GM19099 (cell line): ENCODE data around the gene CHST4.

Source experiments
- POLR2A ChIP-seq: IDR thresholded peaks from 3 replicates; pipeline ENCODE4 v1.6.1; 2011; ENCODE audit warnings: low read depth; ENCODE audit not compliant: insufficient read length; ENCODE audit errors: extremely low read depth

Gene CHST4

DNA sequence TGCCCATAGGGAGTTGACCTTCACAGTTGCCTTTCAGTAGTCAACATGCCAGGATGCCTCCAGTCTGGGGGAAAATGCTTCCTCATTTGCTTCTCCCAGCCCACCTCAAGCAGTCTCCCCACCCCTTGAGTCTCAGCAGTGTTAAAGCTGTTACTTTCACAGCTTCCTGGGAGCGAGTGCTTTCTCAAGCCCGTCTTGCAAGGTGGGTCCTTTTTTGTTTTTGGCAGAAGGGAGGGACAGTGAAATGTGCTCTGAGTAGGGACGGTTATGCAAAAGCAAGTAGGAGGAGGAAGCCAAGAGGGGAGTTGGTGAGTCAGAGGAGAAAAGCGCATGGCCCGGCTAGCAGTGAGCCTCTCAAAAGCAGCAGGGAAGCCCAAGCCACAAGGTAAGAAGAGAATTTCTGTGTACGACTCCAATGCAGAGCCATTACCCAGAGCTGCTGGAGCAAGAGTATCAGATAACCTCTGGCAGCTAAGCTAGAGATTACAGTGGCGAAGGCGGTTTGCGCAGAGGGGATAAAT is at the start of gene CHST4:
CHST4 (plus strand) TSS at position 316 of the 521 bp plus-strand sequence. CDS start 10,252 bp downstream, outside the sequence.
- no peak for TF ChIP-seq POLR2A

DNA sequence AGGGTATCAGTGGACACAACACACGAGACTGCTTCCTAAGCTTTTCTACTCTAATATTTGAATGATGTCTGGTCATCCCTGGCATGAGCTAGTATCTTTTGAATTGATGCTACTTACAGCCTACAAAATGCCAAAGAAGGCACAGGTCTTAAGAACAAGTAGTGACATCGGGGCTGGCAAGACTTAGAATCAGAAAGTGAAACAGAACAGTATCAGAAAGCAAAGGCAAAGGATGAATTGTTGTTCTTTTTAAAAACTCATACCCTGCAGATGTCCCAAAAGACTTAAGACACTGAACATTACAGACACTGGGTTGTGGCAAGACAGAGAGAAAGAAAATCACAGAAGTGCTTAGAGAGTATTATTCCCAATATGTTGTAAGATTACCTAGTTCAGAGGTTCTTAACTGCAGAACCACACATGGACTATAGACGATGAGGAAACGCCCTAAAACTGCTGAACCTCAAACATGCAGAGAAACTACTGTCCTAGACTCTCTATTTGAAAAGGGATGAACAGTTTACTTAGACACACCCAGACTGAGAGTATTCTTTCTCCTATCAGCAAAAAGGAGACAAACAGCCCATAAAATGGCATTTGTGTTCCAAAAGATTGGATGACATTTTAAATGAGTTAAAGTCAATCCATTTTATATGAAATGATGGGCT is 49.6 kb upstream of the CHST4 start:
- no peak for TF ChIP-seq POLR2A

DNA sequence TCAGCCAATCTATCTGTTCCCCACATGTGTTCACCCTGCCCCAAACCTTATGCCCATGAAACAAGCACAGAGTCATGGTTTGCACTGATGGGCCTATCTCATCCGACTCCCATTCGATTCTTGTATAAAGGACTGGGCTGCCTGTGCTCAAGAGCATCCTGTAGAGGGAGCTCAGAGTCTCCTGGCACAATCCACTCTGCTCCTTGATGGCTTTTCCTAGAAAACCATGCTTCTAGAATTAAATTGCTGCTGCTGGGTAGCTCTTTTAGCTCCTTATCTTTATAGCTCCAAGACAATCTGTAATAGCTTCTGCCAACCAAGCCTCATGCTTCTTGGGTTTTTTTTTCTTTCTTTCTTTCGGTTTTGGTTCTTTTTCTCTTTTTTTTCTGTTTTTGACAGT is 46.8 kb upstream of the CHST4 start:
- TF ChIP-seq POLR2A: no peak

DNA sequence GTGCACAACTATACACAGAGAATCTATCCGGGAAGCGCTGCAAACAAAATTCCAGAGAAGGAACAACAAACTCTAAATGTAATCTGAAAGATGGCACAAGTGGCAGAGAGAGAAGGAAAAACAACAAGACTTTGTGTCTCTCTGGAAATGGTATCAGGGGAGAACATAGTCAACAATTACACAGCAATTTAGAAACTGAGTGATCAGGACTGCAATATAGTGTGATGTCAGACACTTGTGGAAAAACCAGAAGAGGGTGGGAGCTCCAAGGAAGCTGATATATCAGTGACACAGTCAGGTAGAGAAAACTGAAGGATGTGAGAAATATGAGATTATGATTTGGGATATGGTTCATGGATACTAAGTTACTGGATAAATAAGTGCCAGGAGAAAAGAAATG is 45.3 kb upstream of the CHST4 start:
- TF ChIP-seq POLR2A: no peak

DNA sequence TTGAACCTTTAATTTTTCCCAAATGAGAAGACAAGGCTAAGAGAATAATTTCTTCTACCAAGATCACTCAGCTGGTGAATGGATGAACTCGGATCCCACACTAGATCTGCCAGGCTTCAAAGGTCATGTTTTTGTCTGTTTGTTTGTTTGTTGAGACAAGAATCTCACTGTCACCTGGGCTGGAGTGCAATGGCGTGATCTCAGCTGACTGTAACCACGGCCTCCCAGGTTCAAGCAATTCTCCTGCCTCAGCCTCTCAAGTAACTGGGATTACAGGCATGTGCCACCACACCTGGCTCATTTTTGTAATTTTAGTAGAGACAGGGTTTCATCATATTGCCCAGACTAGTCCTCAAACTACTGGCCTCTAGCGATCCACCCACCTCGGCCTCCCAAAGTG is 43.7 kb upstream of the CHST4 start:
- TF ChIP-seq POLR2A: no peak

DNA sequence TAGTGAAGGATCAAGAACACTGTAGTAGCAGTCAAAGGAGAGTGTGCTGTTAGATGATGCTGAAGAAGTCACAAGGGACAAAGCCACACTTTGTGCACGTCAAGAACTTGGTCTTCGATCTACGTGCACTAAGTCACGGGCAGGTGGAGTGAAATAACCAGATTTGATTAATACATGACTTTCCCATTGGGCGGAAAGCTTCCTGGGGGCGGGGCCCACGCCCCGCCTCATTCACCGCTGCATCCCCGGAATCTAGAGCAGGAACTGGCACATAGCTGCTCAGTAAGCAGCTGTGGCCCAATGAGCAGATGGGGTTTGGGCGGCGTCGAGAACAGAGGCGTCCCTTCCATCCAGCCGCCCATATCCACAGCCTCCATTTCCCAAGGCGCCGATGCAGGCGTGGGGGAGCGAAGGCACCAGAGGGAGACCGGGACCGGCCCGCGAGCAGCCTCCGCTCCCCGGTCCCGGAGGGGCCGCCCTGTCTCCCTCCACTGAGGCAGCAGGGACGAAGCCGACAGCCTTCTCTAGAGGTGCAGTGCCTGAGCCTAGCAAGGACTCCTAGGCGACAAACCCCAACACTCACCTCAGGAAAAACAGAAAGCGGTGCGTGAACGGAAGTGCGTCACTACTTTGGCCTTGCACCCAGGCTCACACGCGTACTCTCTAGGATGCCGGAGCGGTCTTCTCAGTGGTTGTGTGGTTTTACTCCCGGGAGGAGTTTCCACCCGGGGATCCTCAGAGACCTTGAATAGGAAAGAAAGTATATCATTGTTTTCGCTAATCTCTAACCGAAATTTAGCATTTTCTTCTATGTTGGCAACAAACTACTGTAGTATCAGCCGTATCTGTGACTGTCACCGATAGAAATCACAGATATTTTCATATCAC is 42.0 kb upstream of the CHST4 start:
- peak; percentile 82 for TF ChIP-seq POLR2A

DNA sequence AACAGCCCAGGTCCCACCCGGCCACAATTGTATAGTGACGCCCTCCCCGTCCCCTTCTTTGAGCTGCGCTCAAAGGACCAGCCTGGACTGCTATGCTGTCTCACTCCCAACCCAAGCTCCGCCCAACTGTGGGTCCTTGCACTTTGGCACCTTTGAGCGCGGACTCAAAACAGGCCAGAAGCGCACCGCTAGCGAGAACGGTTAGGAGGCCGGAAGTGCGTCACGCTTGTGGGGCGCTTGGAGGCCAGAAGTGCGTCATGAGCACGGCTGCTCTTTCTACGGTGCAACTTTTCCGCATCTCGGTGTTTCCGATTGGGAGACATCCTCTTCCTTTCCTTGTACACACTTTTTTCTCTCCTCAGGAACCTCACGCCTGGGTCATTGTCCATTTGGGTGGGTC is 37.1 kb upstream of the CHST4 start, which contains the start of gene ZNF19:
ZNF19 (minus strand) TSS at position 203 of the 400 bp plus-strand sequence. CDS start 7,210 bp downstream, outside the sequence.
- no peak for TF ChIP-seq POLR2A

DNA sequence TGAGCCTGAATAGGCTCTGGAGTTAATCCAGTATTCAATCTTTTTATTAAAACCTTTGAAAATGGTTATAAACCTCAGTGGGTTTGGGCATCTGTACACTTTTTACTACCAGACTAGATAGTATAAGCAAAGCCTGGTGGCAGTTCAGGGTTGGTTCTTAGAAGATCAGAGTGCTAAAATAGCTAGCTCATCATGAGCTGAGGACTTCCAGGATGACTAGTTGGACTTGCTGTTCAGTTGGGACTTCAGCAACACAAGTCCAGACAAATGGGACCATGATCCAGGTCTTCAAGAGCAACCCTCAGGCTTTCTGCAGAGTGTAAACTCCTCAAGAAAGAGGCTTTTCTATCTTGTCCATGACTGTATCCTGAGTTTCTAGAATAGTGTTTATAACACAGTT is 35.9 kb upstream of the CHST4 start:
- no peak for TF ChIP-seq POLR2A

DNA sequence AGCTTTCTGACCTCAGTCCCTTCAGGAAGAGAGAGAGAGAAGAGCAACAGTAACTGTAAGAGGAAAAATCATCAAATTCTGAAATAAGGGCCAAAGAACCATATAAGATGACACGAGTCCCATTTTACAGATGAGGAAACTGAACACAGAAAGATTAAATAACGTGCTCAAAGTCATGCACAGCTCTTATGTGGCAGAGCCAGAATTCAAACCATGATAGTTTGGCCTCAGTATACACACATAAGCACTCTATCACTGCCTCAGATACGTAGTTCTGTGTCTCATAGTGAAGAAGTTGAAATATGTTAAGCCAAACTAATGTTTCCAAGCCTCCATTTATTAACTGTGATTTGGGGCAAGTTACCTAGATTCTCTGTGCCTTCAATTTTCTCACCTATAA is 35.2 kb upstream of the CHST4 start:
- TF ChIP-seq POLR2A: no peak

DNA sequence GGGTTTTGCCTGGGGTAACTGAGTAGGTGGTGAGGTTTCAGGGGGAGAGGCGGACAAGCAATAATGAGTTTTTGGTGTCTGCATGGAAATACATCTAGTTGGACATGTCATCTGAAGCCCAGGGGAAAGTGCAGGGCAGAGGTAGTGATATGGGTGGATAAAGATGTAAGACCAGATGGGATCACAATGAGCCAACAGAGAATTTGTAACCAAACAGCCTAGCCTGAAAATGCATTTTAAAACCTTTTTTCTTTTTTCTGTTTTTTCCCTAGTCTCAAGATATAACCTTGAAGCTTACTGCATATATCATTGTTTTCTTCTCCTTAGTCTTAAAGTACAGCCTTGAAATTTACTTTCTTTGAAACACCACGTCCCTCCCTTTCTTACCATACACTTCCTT is 33.4 kb upstream of the CHST4 start:
- TF ChIP-seq POLR2A: no peak

DNA sequence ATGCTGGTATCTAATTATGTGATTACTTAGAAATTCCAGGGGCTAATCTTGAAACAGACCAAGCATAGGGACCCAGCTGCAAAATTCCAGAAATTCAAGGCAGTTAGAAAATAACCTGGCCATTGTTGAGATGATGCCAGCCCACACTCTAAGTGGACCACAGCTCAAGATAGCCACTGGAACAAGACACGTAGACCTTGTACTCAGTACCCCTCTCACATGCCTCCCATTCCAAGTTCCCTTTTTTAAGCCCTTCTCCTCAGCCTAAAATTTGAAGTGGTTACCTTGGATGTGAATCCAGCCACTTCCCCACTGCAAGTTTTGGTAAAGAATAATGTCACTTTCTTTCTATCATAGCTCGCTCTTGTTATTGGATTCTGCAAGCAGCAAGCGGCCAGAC is 33.0 kb upstream of the CHST4 start:
- no peak for TF ChIP-seq POLR2A

DNA sequence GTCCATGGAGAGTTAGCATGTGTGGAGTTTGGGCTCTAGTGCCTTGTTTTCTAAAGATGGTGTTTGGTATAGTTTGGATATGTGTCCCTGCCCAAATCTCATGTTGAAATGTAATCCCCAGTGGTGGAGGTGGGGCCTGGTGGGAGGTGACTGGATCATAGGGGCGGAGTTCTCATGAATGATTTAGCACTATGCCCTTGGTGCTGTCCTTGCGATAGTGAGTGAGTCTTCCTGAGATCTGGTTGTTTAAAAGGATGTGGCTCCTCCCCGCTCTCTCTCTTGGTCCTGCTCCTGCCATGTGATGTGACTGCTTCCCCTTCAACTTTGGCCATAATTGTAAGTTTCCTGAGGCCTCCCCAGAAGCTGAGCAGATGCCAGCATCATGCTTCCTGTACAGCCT is 28.2 kb upstream of the CHST4 start:
- TF ChIP-seq POLR2A: no peak

DNA sequence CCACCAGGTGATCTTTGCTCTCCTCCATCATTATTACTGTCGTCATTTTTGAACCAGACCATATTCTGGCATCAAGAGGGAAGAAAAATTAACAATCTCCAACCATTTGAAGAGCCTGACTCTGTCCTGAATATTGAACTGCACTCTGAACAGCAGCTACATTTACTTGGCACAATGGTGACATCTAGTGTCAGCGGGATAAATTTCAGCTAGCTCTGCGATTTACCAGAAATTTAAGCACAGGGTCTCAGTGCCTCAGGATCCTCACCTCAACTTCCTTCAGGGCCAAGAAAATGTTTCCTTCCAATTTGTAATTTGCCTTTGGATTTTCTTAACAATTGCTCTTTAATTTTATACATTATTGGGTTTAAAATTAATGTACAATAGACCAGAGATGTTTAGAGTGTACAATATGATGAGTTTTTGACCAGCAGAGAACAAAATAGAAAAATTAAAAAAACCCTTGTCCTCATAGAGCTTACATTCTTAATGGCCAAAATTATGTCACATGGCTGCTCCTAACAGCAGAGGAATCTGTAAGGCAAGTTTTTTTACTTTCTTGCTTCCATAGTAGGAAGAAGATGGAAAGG is 26.4 kb upstream of the CHST4 start:
- TF ChIP-seq POLR2A: no peak

DNA sequence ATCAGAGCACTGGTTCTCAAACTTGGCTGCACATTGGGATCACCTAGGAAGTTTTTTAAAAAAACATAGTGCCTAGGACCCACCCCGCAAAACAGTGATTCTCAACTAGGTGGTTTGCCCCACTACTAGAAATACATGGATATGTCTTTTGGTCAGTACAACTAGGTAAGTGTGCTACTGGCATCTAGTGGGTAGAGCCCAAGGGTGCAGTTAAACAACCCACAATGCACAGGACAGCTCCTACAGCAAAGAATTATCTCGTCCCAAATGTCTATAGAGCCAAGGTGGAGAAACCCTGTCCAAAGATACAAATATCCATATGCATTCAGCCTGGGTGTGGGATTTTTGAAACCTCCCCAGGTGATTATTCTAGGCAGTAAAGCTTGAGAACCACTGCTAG is 25.3 kb upstream of the CHST4 start:
- no peak for TF ChIP-seq POLR2A

DNA sequence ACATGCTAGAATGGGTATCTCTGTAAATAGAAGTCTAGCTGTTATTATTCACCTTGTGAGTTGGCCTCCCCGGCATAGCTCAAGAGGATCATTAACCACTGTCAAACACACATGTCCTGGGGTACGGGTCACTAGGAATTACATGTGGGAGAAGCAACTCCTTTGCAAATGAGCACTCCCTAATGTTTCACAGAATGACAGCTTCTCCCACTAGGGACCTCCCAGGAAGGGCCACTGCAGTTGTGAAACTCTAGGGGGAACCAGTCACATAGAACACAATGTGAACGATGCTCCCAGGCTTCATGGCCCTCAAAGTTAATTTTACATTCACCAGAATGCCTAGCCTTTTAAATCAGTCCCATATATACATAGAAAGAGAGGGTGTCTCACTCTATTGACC is 24.7 kb upstream of the CHST4 start:
- TF ChIP-seq POLR2A: no peak

DNA sequence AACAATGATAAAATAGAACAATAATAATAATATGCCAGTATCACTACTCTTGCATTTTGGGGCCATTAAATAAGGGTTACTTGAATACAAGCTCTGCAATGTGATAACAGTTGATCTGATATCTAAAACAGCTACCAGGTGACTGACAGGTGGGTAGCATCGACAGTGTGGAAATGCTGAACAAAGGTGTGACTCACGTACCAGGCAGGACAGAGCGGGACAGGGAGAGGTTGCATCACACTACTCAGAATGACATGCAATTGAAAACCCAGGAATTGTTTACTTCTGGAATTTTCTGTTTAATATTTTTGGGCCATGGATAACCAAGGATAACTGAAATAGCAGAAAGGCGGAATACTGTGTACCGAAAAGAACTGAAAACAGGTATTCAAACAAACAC is 21.3 kb upstream of the CHST4 start:
- TF ChIP-seq POLR2A: no peak

DNA sequence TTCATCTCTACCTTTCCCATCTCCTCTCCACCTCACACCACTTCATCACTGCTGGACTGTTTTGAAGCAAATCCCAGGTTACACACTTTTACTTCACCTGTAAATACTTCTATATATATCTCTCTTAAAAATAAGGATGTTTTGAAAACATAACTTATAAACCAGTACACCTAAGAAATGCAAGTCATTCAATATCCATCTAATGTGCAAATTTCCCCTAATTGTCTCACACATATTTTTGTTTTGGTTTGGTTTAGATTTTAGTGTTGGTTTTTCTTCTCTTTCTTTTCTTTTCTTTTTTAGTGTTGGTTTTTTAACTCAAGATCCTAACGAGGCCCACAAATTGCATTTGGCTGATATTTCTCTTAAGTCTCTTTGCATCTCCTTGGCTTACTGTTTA is 19.2 kb upstream of the CHST4 start:
- no peak for TF ChIP-seq POLR2A
